ENCODE data around the gene SEPTIN7.

- TF ChIP-seq, protein P1, sequence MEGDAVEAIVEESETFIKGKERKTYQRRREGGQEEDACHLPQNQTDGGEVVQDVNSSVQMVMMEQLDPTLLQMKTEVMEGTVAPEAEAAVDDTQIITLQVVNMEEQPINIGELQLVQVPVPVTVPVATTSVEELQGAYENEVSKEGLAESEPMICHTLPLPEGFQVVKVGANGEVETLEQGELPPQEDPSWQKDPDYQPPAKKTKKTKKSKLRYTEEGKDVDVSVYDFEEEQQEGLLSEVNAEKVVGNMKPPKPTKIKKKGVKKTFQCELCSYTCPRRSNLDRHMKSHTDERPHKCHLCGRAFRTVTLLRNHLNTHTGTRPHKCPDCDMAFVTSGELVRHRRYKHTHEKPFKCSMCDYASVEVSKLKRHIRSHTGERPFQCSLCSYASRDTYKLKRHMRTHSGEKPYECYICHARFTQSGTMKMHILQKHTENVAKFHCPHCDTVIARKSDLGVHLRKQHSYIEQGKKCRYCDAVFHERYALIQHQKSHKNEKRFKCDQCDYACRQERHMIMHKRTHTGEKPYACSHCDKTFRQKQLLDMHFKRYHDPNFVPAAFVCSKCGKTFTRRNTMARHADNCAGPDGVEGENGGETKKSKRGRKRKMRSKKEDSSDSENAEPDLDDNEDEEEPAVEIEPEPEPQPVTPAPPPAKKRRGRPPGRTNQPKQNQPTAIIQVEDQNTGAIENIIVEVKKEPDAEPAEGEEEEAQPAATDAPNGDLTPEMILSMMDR (conservative IDR thresholded peaks at IDR 0.05 in 1 of 2, IDR thresholded peaks at IDR 0.05 in 1 of 2; ENCODE audit: low read depth in 1 of 2, low read length in 2 of 2) = no peak
- TF ChIP-seq EZH2 (IDR thresholded peaks at IDR 0.05; ENCODE audit: low read length, missing control alignments) = no peak
Measured at GRCh38 chr7:35780070-35780469, 20.8 kb upstream of the SEPTIN7 start.

Data from fibroblast of lung (primary cell).